ENCODE results near the gene LAMB1. TPM values are rescaled to one million over a fixed set of nuclear protein-coding genes. Genes with fewer than 3 reads are reported as not detected.

LAMB1 gene
- total RNA-seq, 1 experiment from 2014 or later: 240 TPM

DNA sequence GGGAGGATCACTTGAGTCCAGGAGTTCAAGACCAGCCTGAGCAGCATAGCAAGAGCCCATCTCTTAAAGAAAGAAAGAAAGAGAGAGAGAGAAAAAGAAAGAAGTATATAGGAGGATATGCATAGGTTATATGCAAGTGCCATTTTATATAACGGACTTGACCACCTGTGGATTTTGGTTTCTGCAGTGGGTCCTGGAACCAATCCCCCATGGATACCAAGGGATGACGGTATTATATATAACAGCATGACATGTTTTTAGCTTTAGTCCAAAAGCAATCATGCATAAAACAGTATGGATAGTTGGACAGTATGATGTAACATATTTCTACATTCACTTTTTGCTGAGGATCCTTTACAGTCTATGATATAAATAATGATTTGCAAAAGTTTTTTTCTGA, 66.6 kb downstream of the LAMB1 start:
- BruUV-seq (replicated peaks): no TSS peak
- CTCF ChIA-PET: no interaction called here
- DNase-seq: no peak
- TF ChIP-seq, protein P1, sequence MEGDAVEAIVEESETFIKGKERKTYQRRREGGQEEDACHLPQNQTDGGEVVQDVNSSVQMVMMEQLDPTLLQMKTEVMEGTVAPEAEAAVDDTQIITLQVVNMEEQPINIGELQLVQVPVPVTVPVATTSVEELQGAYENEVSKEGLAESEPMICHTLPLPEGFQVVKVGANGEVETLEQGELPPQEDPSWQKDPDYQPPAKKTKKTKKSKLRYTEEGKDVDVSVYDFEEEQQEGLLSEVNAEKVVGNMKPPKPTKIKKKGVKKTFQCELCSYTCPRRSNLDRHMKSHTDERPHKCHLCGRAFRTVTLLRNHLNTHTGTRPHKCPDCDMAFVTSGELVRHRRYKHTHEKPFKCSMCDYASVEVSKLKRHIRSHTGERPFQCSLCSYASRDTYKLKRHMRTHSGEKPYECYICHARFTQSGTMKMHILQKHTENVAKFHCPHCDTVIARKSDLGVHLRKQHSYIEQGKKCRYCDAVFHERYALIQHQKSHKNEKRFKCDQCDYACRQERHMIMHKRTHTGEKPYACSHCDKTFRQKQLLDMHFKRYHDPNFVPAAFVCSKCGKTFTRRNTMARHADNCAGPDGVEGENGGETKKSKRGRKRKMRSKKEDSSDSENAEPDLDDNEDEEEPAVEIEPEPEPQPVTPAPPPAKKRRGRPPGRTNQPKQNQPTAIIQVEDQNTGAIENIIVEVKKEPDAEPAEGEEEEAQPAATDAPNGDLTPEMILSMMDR (IDR thresholded peaks at IDR 0.05; ENCODE audit: unreplicated experiment): no peak
- intact Hi-C loops (cut with micrococcal nuclease; ENCODE audit: unreplicated experiment): no loop called here
- Mint-ChIP-seq H3K27ac (ENCODE audit: unreplicated experiment) (no peak overlapping the region), H3K4me3 (ENCODE audit: low read depth, unreplicated experiment) (no peak overlapping the region), H3K4me1 (ENCODE audit: low read depth, unreplicated experiment) (no peaks in the 10 kb centered on the region), H3K36me3 (ENCODE audit: insufficient read depth, unreplicated experiment) (peaks cover 47% of the 10 kb centered on the region), H3K9me3 (ENCODE audit: low read depth, unreplicated experiment) (no peaks in the 10 kb centered on the region), H3K27me3 (ENCODE audit: unreplicated experiment) (no peaks in the 10 kb centered on the region)

- Mint-ChIP-seq H3K27me3 (ENCODE audit: unreplicated experiment) (no peaks in the 10 kb centered on the region), H3K36me3 (ENCODE audit: insufficient read depth, unreplicated experiment) (peaks cover 51% of the 10 kb centered on the region), H3K4me3 (ENCODE audit: low read depth, unreplicated experiment) (no peak overlapping the region), H3K9me3 (ENCODE audit: low read depth, unreplicated experiment) (no peaks in the 10 kb centered on the region), H3K4me1 (ENCODE audit: low read depth, unreplicated experiment) (no peaks in the 10 kb centered on the region), H3K27ac (ENCODE audit: unreplicated experiment) (no peak overlapping the region)
- TF ChIP-seq, protein P1 (IDR thresholded peaks at IDR 0.05; ENCODE audit: unreplicated experiment): no peak
- no peak for DNase-seq
- CTCF ChIA-PET: interaction anchor here (0.6 kb wide), 1 partner anchor 18 kb away, joined by 4 read pairs; no protein-coding TSS in a partner anchor
- intact Hi-C loops (cut with micrococcal nuclease; ENCODE audit: unreplicated experiment): no loop called here
- BruUV-seq (replicated peaks): no TSS peak
Observed at GRCh38 chr7:107934991-107935770, 67.8 kb downstream of the LAMB1 start.

- H3K9me3 Mint-ChIP-seq (ENCODE audit: low read depth, unreplicated experiment): no peaks in the 10 kb centered on the region
- no peak overlapping the region for H3K27ac Mint-ChIP-seq (ENCODE audit: unreplicated experiment)
- H3K4me3 Mint-ChIP-seq (ENCODE audit: low read depth, unreplicated experiment): no peak overlapping the region
- no TSS peak for BruUV-seq (replicated peaks)
- DNase-seq: no peak
- no peaks in the 10 kb centered on the region for H3K27me3 Mint-ChIP-seq (ENCODE audit: unreplicated experiment)
- TF ChIP-seq, protein P1 (IDR thresholded peaks at IDR 0.05; ENCODE audit: unreplicated experiment): no peak
- peaks cover 54% of the 10 kb centered on the region for H3K36me3 Mint-ChIP-seq (ENCODE audit: insufficient read depth, unreplicated experiment)
- no peaks in the 10 kb centered on the region for H3K4me1 Mint-ChIP-seq (ENCODE audit: low read depth, unreplicated experiment)
- CTCF ChIA-PET: interaction anchor here (0.5 kb wide), 1 partner anchor 50 kb away, joined by 5 read pairs; no protein-coding TSS in a partner anchor
- intact Hi-C loops (cut with micrococcal nuclease; ENCODE audit: unreplicated experiment): no loop called here
Observed at GRCh38 chr7:107933386-107934013, 69.5 kb downstream of the LAMB1 start.

DNA sequence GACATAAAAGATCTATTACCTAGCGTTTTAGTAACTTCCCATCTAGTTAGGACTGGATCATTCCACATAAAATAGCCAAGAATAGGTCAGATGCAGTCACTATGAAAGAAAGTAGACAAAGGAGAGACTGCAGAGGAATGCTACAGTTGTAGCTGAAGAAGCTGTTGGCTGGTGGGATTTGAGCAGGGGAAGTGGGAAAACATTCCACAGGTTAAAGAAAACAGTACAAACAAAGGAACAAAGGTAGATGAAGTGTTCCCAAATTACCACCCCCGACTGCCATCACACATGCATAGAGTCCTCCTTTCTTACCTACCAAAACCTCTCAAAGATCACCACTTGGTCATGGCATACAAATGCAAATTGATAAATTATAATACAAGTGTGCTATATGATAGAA, 70.2 kb downstream of the LAMB1 start:
- H3K27me3 Mint-ChIP-seq (ENCODE audit: unreplicated experiment): no peaks in the 10 kb centered on the region
- no peaks in the 10 kb centered on the region for H3K4me1 Mint-ChIP-seq (ENCODE audit: low read depth, unreplicated experiment)
- H3K36me3 Mint-ChIP-seq (ENCODE audit: insufficient read depth, unreplicated experiment): peaks cover 56% of the 10 kb centered on the region
- no TSS peak for BruUV-seq (replicated peaks)
- TF ChIP-seq, protein P1 (IDR thresholded peaks at IDR 0.05; ENCODE audit: unreplicated experiment): no peak
- no peak overlapping the region for H3K27ac Mint-ChIP-seq (ENCODE audit: unreplicated experiment)
- no peak for DNase-seq
- intact Hi-C loops (cut with micrococcal nuclease; ENCODE audit: unreplicated experiment): no loop called here
- no peaks in the 10 kb centered on the region for H3K9me3 Mint-ChIP-seq (ENCODE audit: low read depth, unreplicated experiment)
- CTCF ChIA-PET: no interaction called here
- no peak overlapping the region for H3K4me3 Mint-ChIP-seq (ENCODE audit: low read depth, unreplicated experiment)

All from Calu3 (cell line).